HG03066 (cell line): ENCODE data around the gene PSIP1.

Experiments used
- ATAC-seq: cut with Tn5 transposase; IDR thresholded peaks from one replicate; pipeline ENCODE4 v1.9.1; 2021; ENCODE audit warnings: low read depth; ENCODE audit not compliant: unreplicated experiment

The PSIP1 gene

DNA sequence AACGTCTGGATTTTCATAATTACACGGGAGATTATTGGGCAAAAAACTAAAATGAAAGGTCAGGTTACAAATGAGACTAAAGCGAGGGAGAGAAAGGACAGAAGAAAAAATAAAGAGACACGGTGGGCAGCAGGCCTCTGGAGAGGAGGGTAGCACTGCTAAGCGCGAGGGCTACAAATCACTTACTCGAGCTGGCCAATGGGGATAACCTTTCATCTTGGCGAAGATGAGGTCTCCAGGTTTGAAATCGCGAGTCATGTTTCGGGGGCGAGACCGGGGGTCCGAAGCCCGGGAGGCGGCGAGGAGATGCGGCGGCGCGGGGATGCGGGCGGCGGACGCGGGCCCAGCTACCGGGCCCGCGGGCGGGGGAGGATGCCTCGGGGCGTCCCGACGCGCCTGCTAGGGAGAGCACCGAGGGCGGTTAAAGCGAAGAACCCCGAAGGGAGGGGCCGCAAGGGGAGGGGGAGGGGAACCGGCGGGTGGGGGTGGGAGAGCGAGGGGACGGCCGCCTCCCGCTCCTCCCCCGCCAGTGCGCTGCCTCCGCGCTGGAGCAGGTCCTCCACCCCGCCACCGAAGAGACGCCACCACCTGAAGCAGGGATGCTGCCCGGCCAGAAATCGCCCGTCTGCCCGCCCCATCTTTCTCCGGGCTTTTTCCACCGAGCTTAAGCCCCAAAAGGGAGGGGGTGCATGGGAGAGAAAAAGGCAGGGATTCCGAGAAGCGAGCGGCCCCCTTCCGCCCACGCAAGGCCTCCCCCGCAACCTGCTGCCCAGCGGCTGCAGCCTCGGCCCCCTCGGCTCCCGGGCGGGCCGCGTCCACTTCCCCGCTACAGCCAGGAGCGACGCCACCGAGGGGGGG, 610 bp downstream of the PSIP1 start:
- ATAC-seq, result peak; percentile 34

GRCh38 chr9:15505921-15506320, 4.8 kb downstream of the PSIP1 start:
- no peak for ATAC-seq

GRCh38 chr9:15501803-15502202, 9.0 kb downstream of the PSIP1 start:
- no peak for ATAC-seq

DNA sequence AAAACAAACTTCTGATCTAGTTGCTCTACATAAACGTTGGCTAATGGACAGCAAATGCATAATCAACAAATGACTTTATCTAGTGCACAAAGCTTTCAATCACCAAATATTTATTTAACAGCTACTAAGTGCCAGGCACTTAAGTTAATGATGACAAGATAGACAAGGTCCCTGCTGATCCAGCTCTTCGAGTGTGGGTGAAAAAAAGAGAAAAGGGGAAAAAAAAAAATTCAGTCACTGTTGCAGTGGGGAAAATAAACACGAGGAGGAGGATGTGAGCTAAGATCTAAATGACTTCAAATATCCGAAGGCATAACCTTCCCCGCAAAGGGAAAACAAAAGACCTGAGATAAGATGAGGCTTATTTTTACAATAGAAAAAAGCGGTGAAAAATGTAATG, 9.6 kb downstream of the PSIP1 start:
- ATAC-seq, result no peak

GRCh38 chr9:15499139-15499538, 11.6 kb downstream of the PSIP1 start:
- no peak for ATAC-seq

DNA sequence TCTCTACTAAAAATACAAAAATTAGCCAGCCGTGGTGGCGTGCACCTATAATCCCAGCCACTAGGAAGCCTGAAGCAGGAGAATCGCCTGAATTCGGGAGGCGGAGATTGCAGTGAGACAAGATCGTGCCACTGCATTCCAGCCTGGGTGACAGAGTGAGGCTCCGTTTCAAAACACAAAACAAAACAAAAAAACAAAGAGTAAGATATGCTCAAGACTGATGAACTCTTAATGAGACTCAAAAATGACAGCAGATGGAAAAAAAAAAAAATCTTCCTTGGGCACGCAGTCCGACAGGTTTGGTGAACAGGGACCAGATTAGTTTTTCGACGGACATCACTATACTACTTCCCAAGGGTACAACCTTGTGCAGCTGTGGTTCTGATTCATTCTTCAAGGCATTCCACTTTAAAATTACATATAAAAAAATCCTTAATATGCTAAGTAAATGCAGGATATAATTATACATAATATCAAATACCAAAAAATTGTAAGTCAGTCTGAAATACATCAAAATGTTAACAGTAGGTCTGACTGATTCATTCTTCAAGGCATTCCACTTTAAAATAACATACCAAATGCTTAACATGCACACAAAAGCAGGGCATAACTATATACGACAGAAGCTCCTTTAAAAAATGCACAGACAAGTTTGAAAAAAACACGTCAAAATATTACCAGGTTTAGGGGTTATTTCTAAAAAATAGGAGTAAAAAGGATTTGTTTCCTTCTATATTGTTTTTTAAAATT, 12.3 kb downstream of the PSIP1 start:
- no peak for ATAC-seq

DNA sequence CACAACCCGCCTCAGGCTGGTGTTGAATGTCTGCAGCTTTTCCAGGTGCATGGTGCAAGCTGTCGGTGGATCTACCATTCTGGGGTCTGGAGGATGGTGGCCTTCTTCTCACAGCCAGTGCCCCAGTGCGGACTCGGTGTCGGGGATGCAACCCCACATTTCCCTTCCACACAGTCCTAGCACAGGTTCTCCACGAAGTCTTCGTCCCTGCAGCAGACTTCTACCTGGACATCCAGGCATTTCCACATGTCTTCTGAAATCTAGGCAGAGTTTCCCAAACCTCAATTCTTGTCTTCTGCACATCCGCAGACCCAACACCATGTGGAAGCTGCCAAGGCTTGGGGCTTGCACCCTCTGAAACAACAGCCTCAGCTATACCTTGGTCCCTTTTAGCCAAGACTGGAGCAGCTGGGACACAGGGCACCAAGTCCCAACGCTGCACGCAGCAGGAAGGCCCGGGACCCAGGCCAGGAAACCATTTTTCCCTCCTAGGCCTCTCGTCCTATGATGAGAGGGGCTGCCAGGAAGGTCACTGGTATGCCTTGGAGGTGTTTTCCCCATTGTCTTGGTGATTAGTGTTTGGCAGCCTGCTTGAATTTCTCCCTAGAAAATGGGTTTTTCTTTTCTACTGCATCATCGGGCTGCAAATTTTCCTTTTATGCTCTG, 18.2 kb downstream of the PSIP1 start:
- ATAC-seq, result no peak

- ATAC-seq, result no peak
Observed at GRCh38 chr9:15491950-15492349, 18.8 kb downstream of the PSIP1 start.

DNA sequence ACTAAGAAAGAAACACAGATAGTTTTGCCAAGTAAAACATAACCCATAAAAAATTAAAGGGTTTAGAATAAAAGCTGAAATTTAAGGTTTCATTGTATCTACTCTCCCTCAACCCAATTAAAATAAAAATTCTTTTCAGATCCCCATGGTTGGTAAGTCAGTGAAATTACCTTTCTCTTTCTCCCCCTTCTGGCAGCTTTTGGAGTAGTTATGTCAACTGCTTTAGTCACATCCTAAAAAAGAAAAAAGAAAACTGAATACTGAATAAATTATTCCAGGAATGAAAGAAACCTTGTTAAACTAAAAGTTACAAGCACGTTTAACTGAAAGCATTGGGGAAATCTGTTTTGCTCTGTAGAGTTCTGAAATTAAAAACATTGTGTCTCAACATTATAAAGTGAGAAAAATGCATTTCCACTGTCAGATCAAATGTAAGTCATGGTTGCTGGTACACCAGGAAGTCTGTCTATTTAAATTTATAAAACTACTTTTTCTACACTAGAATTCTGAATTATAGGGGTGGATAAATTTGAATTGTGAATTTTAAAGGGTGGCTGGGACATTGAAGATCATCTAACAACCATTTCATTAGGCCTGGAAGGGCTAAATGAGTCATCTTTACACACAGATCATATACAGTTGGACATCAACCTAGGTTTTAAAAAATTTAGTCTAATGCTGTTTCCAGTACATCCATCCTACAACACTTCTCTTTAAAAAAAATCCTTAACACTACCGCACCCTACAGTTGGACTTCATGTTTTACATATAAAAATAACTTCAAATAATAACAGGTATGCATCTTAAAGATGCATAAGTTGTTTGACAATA, 24.7 kb downstream of the PSIP1 start:
- no peak for ATAC-seq

- no peak for ATAC-seq
Observed at GRCh38 chr9:15484802-15485201, 26.0 kb downstream of the PSIP1 start.

DNA sequence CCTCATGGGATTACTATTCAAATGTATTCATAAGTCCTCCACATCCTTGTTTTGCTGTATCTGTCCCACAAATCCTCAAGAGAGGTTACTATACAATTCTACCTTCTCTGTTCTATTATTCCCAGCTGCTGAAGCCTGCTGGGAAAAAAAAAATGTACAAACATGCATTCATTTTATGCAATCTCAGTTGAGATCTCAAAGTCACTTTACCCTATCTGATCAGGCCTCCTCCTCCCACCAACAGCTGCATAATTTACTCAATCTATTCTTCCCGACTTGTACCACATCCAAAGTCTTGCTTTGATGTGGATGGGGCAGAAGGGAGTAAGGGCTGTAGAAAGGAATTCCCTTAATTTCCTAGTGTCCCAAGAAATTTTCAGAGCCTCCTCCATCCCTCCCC, 28.6 kb downstream of the PSIP1 start:
- ATAC-seq, result no peak

GRCh38 chr9:15480028-15480427, 30.7 kb downstream of the PSIP1 start:
- ATAC-seq, result no peak

DNA sequence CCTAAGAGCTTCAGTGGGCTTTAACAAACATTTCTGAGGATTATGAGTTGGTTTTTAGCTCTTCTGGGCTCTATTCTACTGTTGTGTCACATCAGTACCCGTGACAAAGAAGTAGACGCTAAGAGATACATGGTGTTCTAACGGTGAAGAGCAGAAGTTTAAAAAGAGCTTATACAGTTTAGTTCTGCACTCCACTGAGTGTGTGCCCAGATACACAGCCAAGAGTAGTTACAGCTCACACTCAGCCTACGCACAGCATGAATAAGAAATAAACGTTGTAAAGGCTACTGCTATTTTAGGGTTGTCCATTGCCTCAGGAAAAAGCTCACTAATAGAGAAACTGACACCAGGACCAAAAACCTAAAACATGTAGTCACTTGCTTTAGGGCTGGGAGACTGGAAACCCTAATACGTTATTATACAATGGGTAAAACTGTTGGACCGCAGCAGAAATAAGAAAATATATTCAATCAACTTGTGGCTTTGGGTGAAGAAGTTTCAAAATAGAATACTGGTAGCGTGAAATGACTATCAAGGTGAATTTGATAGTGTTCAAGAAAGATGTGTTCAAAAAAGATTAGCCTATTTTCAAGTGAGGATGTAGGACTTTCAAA, 34.7 kb downstream of the PSIP1 start:
- no peak for ATAC-seq

- no peak for ATAC-seq
Observed at GRCh38 chr9:15469862-15470261, 40.9 kb downstream of the PSIP1 start.

GRCh38 chr9:15469406-15469805, 41.4 kb downstream of the PSIP1 start:
- ATAC-seq, result no peak

DNA sequence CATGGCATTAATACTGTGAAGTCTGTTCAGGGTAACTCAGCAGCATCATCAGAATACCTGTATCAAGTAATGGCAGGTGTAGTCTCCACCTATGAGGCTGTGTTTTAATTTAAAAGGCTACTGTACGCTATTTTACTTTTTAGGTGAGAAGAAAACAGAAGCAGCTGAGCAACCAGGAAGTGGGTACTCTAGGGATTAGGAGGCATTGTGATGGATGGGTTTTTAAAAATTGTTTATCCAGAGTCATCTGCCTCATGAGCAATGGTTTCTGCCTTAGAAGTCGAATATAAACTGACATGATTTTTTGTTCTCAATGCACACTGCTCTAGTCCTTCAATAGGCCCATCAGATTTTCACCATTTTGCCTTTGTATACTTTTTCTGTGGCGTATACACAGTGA, 42.6 kb downstream of the PSIP1 start:
- no peak for ATAC-seq

DNA sequence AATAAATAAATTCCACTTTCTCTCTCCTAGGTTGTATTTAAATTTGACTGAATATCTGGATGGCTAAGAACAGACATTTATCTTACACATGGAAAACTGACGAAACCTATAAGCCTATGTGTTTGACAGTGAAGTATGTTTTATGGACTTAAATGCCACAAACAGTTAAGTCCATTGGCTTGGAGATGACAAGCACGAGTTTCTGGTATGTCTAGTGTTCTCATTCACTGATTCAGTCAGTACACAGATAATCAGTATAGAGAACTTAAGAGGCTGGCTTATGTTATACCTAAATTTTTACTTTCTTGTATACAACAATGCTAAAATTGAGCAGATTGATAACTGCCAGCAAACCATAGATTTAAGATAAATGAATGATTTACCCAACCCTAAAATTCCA, 49.2 kb downstream of the PSIP1 start:
- no peak for ATAC-seq

DNA sequence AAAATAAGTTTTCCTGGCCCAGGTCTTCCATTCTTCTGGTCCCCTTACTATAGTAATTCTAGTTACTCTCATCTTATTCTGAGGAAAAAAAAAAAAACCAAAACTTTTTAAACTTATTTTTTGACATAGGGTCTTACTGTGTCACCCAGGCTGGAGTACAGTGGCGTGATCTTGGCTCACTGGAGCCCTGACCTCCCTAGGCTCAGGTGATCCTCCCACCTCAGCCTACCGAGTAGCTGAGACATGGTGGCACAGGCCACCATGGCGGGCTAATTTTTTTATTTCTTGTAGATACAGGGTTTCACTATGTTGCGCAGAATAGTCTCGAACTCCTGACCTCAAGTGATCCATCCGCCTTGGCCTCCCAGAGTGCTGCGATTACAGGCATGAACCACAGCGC, 49.7 kb downstream of the PSIP1 start:
- no peak for ATAC-seq

DNA sequence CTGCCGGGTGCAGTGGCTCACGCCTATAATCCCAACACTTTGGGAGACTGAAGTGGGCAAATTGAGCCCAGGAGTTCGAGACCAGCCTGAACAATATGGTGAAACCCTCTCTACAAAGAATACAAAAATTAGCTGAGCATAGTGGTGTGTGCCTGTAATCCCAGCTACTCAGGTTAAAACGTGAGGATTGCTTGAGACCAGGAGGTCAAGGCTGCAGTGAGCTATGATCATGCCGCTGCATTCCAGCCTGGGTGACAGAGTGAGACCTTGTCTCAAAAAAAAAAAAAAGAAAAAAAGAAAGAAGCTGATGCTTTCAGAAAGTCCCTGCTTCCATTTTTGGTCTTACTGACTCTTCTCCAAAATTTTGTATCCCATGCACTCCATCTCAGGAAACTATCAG, 56.8 kb downstream of the PSIP1 start:
- no peak for ATAC-seq

- no peak for ATAC-seq
Observed at GRCh38 chr9:15444141-15444540, 66.6 kb downstream of the PSIP1 start.
